Body of pancreas (tissue), 4 donors: Measurements from ENCODE around the gene ROCK2. TPM values are rescaled to one million over a fixed set of nuclear protein-coding genes. Genes with fewer than 3 reads are reported as not detected.

Experiments
- ATAC-seq: fragments of 150-250 bp; one replicate; pipeline ENCODE4 v1.9.1; 2016
- DNase-seq, 4 donors: peaks; one replicate each; pipeline ENCODE4 v3.0.0-alpha.2; 2019
- H3K27ac ChIP-seq, 4 donors: fragments of 200-600 bp; sonication (generic); 1 replicate in 3 of 4; 2 replicates in 1 of 4; pipeline versions ENCODE4 v1.5.1 to v1.6.1; 2016 to 2019; ENCODE audit warnings: mild to moderate bottlenecking in 1 of 4, mixed read lengths in 1 of 4, moderate library complexity in 1 of 4
- H3K27me3 ChIP-seq, 2 donors: fragments of 200-600 bp; sonication (generic); one replicate each; pipeline ENCODE4 v1.6.0; 2016; ENCODE audit warnings: mild to moderate bottlenecking in 1 of 2
- H3K36me3 ChIP-seq, 2 donors: fragments of 200-600 bp; sonication (generic); replicated peaks in 1 of 2; 2 replicates each; pipeline ENCODE4 v1.5.1; 2016; ENCODE audit warnings: low read depth in 2 of 2; ENCODE audit not compliant: insufficient read depth in 1 of 2
- H3K4me1 ChIP-seq: fragments of 200-600 bp; sonication (generic); one replicate; pipeline ENCODE4 v1.6.0; 2016
- H3K4me3 ChIP-seq, 2 donors: fragments of 200-600 bp; sonication (generic); 1 replicate in 1 of 2; 2 replicates in 1 of 2; pipeline ENCODE4 v1.5.1; 2016 to 2019
- H3K9me3 ChIP-seq, 3 donors: fragments of 200-600 bp; sonication (generic); 1 replicate in 2 of 3; 2 replicates in 1 of 3; pipeline ENCODE4 v1.5.1; 2016
- CTCF ChIP-seq, 7 experiments: fragments of 450-650 bp in 4 of 7; fragments of 200-600 bp in 3 of 7; sonication (generic) in 3 of 7; IDR thresholded peaks; one replicate each; pipeline ENCODE4 v1.5.1; 2016 to 2019; ENCODE audit warnings: antibody characterized with exemption in 7 of 7
- POLR2A ChIP-seq, 3 donors: fragments of 450-650 bp; IDR thresholded peaks; one replicate each; pipeline ENCODE4 v1.6.1; 2016; ENCODE audit warnings: antibody characterized with exemption in 3 of 3, mild to moderate bottlenecking in 2 of 3
- WGBS, 2 donors: methylation state at CpG; one replicate each; pipeline ENCODE4 v1.1.5; 2017; 5-methylcytosine and 5-hydroxymethylcytosine counted together
- intact Hi-C: fragments of 100-400 bp; cut with DNase I; formaldehyde crosslinking; loops from one replicate; pipeline ENCODE4 v1.15.1; 2023
- total RNA-seq, 2 donors: library from RNA; depleted of rRNA; stranded (reverse); fragments of >200 nt; gene quantifications; one replicate each; pipeline ENCODE4 v1.1.0, GENCODE V29; 2016

ROCK2 gene
- total RNA-seq, 2 donors from 2014 or later, result 24.4 to 32.3 TPM

- no peak overlapping the region for H3K27ac ChIP-seq
- H3K9me3 ChIP-seq, result no peaks in the 10 kb centered on the region
- intact Hi-C loops, result no loop called here
- H3K27me3 ChIP-seq, result no peaks in the 10 kb centered on the region
- no peaks in the 10 kb centered on the region for H3K4me1 ChIP-seq
- H3K4me3 ChIP-seq, result no peak overlapping the region
- DNase-seq (no peak), ATAC-seq (no peak)
- peaks cover 0 to 6% of the 10 kb centered on the region in 2 donors for H3K36me3 ChIP-seq
- 82 to 93% methylated on average over 7 of the region's 7 CpGs for WGBS, 2 donors
- TF ChIP-seq CTCF (IDR thresholded peaks at IDR 0.05) (no peak), POLR2A (IDR thresholded peaks at IDR 0.05) (no peak)
Measured at GRCh38 chr2:11187083-11187619, 157.3 kb downstream of the ROCK2 start.

GRCh38 chr2:11186145-11186544 is 158.3 kb downstream of the ROCK2 start:
- no peak for TF ChIP-seq POLR2A (IDR thresholded peaks at IDR 0.05)
- TF ChIP-seq CTCF (IDR thresholded peaks at IDR 0.05), result no peak
- H3K36me3 ChIP-seq, result peaks cover 0 to 6% of the 10 kb centered on the region in 2 donors
- H3K9me3 ChIP-seq, result no peaks in the 10 kb centered on the region
- intact Hi-C loops, result no loop called here
- DNase-seq (no peak), ATAC-seq (no peak)
- H3K4me3 ChIP-seq, result no peak overlapping the region
- 86 to 89% methylated on average over 6 of the region's 6 CpGs for WGBS, 2 donors
- no peaks in the 10 kb centered on the region for H3K27me3 ChIP-seq
- H3K27ac ChIP-seq, result no peak overlapping the region
- H3K4me1 ChIP-seq, result no peaks in the 10 kb centered on the region

GRCh38 chr2:11182951-11183350 is 161.5 kb downstream of the ROCK2 start:
- TF ChIP-seq CTCF (IDR thresholded peaks at IDR 0.05) (no peak), POLR2A (IDR thresholded peaks at IDR 0.05) (no peak)
- 92 to 95% methylated on average over 2 of the region's 2 CpGs for WGBS, 2 donors

GRCh38 chr2:11180653-11181052 is 163.8 kb downstream of the ROCK2 start:
- TF ChIP-seq CTCF (IDR thresholded peaks at IDR 0.05) (no peak), POLR2A (IDR thresholded peaks at IDR 0.05) (no peak)
- H3K27me3 ChIP-seq, result no peaks in the 10 kb centered on the region
- no peak for ATAC-seq
- no peak for DNase-seq
- H3K27ac ChIP-seq, result no peak overlapping the region
- no peaks in the 10 kb centered on the region for H3K4me1 ChIP-seq
- H3K9me3 ChIP-seq, result no peaks in the 10 kb centered on the region
- no peak overlapping the region for H3K4me3 ChIP-seq
- peaks cover 0 to 8% of the 10 kb centered on the region in 2 donors for H3K36me3 ChIP-seq
- intact Hi-C loops, result no loop called here
- WGBS, 2 donors, result 86% methylated on average over 6 of the region's 6 CpGs

More at GRCh38 chr2:11182951-11183350, 161.5 kb downstream of the ROCK2 start:
- Histone ChIP-seq H3K4me3 (no peak overlapping the region), H3K27ac (no peak overlapping the region), H3K4me1 (no peaks in the 10 kb centered on the region), H3K27me3 (no peaks in the 10 kb centered on the region), H3K36me3 (peaks cover 0 to 8% of the 10 kb centered on the region in 2 donors), H3K9me3 (no peaks in the 10 kb centered on the region)
- ATAC-seq (no peak), DNase-seq (no peak)
- intact Hi-C loops, result no loop called here

GRCh38 chr2:11179899-11180298 is 164.5 kb downstream of the ROCK2 start:
- ATAC-seq, result no peak
- WGBS, 2 donors, result 90 to 93% methylated on average over 4 of the region's 4 CpGs
- H3K4me1 ChIP-seq, result no peaks in the 10 kb centered on the region
- DNase-seq, result no peak
- intact Hi-C loops, result no loop called here
- H3K27ac ChIP-seq, result no peak overlapping the region
- H3K27me3 ChIP-seq, result no peaks in the 10 kb centered on the region
- H3K4me3 ChIP-seq, result no peak overlapping the region
- peaks cover 0 to 5% of the 10 kb centered on the region in 2 donors for H3K36me3 ChIP-seq
- H3K9me3 ChIP-seq, result no peaks in the 10 kb centered on the region
- TF ChIP-seq CTCF (IDR thresholded peaks at IDR 0.05) (no peak), POLR2A (IDR thresholded peaks at IDR 0.05) (no peak)
